Fibroblast of gingiva (primary cell): Measurements from ENCODE around the gene RUNDC3A.
"Not testable (repeated sequence)": the region's sequence is repeated elsewhere in the genome, so short reads cannot be mapped to it uniquely, and the experiment has no call there.

ENCODE experiments used
- DNase-seq: peaks from one replicate; pipeline ENCODE4 v3.0.0-alpha.2; 2011; ENCODE audit warnings: low read depth

RUNDC3A gene

GRCh38 chr17:44343510-44344209 is 35.3 kb downstream of the RUNDC3A start:
- DNase-seq: no peak

- peak; percentile 98 for DNase-seq
These were observed 36.6 kb downstream of the RUNDC3A start, which contains the start of gene GRN for GRCh38 chr17:44344939-44345453. TSS of gene GRN (plus strand) at chr17:44345302. CDS start at chr17:44349165, 3,863 bp downstream.

- peak; percentile 51 for DNase-seq
These were observed 37.1 kb downstream of the RUNDC3A start for GRCh38 chr17:44345454-44346026.

GRCh38 chr17:44346064-44346844 is 37.9 kb downstream of the RUNDC3A start:
- no peak for DNase-seq

GRCh38 chr17:44347206-44348055 is 39.0 kb downstream of the RUNDC3A start:
- not testable (repeated sequence) for DNase-seq

- DNase-seq: no peak
These were observed 40.0 kb downstream of the RUNDC3A start for GRCh38 chr17:44348234-44348987.

- no peak for DNase-seq
These were observed 40.6 kb downstream of the RUNDC3A start for GRCh38 chr17:44348988-44349364.

- no peak for DNase-seq
These were observed 41.2 kb downstream of the RUNDC3A start for GRCh38 chr17:44349553-44350070.

- DNase-seq: peak; percentile 19
These were observed 42.4 kb downstream of the RUNDC3A start for GRCh38 chr17:44350733-44351226.

GRCh38 chr17:44351464-44351863 is 43.1 kb downstream of the RUNDC3A start:
- DNase-seq: no peak

- no peak for DNase-seq
These were observed 43.8 kb downstream of the RUNDC3A start for GRCh38 chr17:44351961-44352827.

- DNase-seq: no peak
These were observed 44.6 kb downstream of the RUNDC3A start for GRCh38 chr17:44352828-44353671.

GRCh38 chr17:44353672-44354331 is 45.4 kb downstream of the RUNDC3A start:
- DNase-seq: no peak

- no peak for DNase-seq
These were observed 46.5 kb downstream of the RUNDC3A start for GRCh38 chr17:44354582-44355561.

GRCh38 chr17:44355642-44356099 is 47.3 kb downstream of the RUNDC3A start:
- no peak for DNase-seq

- DNase-seq: no peak
These were observed 47.8 kb downstream of the RUNDC3A start for GRCh38 chr17:44356241-44356640.

GRCh38 chr17:44358066-44358465 is 49.7 kb downstream of the RUNDC3A start:
- DNase-seq: no peak
